ENCODE measurements around the gene CNFN.

The CNFN gene

GRCh38 chr19:42407816-42408175 is 17.7 kb upstream of the CNFN start:
- no peak for DNase-seq
- Histone ChIP-seq H2BK15ac (replicated peaks; ENCODE audit: low read depth) (no peak overlapping the region), H3K4me2 (ENCODE audit: low read length) (no peak overlapping the region), H3K4me3 (ENCODE audit: low read length) (no peak overlapping the region), H4K5ac (ENCODE audit: low read length) (no peak overlapping the region), H4K8ac (ENCODE audit: low read depth, low read length) (no peak overlapping the region), H3K27ac (ENCODE audit: low read depth, low read length) (no peak overlapping the region), H3K9ac (ENCODE audit: low read length) (no peak overlapping the region), H3K79me2 (ENCODE audit: control insufficient read depth, insufficient read depth, low read length) (no peaks in the 10 kb centered on the region), H3K4me1 (ENCODE audit: control insufficient read depth, low read depth, low read length) (no peaks in the 10 kb centered on the region), H3K36me3 (ENCODE audit: control insufficient read depth, insufficient read depth, low read length) (no peaks in the 10 kb centered on the region), H3K56ac (ENCODE audit: low read length) (no peak overlapping the region), H3K23ac (ENCODE audit: low read length) (no peak overlapping the region), H2AK5ac (ENCODE audit: low read length) (no peak overlapping the region), H3K18ac (ENCODE audit: low read length) (no peak overlapping the region), H3K79me1 (ENCODE audit: low read length) (no peaks in the 10 kb centered on the region), H3K27me3 (ENCODE audit: insufficient read depth, low read length, poor library complexity) (no peaks in the 10 kb centered on the region), H3K4ac (ENCODE audit: low read depth, low read length) (no peak overlapping the region), H2BK120ac (ENCODE audit: low read depth, low read length) (no peak overlapping the region), H2BK5ac (ENCODE audit: low read length) (no peak overlapping the region)
- no CpG with 5 or more reads among the region's 10 CpGs for WGBS (ENCODE audit: extremely low coverage, insufficient coverage, low lambda C conversion rate)

DNA sequence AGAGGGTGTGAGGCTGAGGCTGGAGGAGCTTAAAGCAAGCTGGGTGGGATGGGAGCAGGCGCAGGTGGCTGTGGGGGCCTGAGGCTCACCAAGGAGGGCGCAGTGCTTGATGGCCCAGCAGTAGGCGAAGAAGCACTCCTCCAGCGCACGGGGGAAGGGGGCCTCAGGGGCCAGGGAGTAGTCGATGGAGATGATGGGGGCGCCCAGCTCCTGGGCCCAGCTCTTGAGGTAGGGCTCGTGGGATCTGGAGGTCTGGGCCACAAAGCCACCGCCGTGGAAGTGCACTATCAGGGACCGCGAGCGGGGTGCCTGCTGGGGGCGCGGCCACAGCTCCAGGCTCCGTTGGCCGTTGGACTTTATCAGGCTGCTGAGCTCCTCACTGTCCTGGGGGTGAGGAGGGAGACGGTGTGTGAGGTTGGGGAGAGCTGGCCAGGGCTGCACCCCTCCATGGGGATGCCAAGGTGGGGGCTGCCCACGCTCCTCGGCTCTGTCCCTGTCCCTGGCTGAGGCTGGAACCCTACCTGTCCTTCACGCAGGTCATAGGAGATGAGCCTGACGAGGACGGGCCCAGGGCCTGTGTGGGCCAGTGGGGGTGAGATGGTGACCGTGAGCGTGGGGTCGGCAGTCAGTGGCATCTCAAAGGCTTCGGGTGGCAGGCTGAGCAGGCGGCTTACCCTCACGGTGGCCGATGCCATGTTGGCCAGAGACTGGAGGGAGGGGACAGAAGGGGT is 17.2 kb upstream of the CNFN start:
- Histone ChIP-seq H2AK5ac (ENCODE audit: low read length) (no peak overlapping the region), H3K23ac (ENCODE audit: low read length) (no peak overlapping the region), H3K9ac (ENCODE audit: low read length) (no peak overlapping the region), H4K8ac (ENCODE audit: low read depth, low read length) (no peak overlapping the region), H2BK5ac (ENCODE audit: low read length) (no peak overlapping the region), H2BK120ac (ENCODE audit: low read depth, low read length) (no peak overlapping the region), H3K36me3 (ENCODE audit: control insufficient read depth, insufficient read depth, low read length) (no peaks in the 10 kb centered on the region), H3K79me1 (ENCODE audit: low read length) (no peaks in the 10 kb centered on the region), H3K18ac (ENCODE audit: low read length) (no peak overlapping the region), H3K79me2 (ENCODE audit: control insufficient read depth, insufficient read depth, low read length) (no peaks in the 10 kb centered on the region), H3K4ac (ENCODE audit: low read depth, low read length) (no peak overlapping the region), H3K56ac (ENCODE audit: low read length) (no peak overlapping the region), H2BK15ac (replicated peaks; ENCODE audit: low read depth) (no peak overlapping the region), H3K27me3 (ENCODE audit: insufficient read depth, low read length, poor library complexity) (no peaks in the 10 kb centered on the region), H3K4me2 (ENCODE audit: low read length) (no peak overlapping the region), H4K5ac (ENCODE audit: low read length) (no peak overlapping the region), H3K4me3 (ENCODE audit: low read length) (no peak overlapping the region), H3K27ac (ENCODE audit: low read depth, low read length) (no peak overlapping the region), H3K4me1 (ENCODE audit: control insufficient read depth, low read depth, low read length) (peaks cover 2% of the 10 kb centered on the region)
- DNase-seq: no peak
- no CpG with 5 or more reads among the region's 30 CpGs for WGBS (ENCODE audit: extremely low coverage, insufficient coverage, low lambda C conversion rate)

DNA sequence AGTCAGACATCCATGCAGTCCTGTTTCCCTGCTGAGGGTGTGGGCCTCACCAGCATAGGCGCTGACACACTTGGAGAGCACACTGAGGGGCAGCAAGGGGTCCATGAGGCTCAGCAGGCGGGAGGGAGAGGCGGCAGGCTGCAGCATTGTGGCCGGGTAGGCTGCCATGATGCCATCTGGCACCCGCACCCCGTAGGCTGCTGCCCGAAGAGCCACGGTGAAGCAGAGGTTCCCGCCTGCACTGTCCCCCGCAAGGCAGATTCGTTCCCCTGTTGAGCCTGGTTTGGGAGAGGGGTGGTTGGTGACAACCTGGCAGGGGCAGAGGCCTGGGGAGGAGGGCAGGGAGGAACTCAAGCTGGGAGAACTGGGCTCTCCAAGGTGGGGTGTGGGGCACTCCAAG is 16.0 kb upstream of the CNFN start:
- peaks cover 2% of the 10 kb centered on the region for H3K4me1 ChIP-seq (ENCODE audit: control insufficient read depth, low read depth, low read length)
- no peak for DNase-seq
- no peak overlapping the region for H2BK15ac ChIP-seq (replicated peaks; ENCODE audit: low read depth)
- no peaks in the 10 kb centered on the region for H3K79me2 ChIP-seq (ENCODE audit: control insufficient read depth, insufficient read depth, low read length)
- H3K27me3 ChIP-seq (ENCODE audit: insufficient read depth, low read length, poor library complexity): no peaks in the 10 kb centered on the region
- no peak overlapping the region for H3K4me3 ChIP-seq (ENCODE audit: low read length)
- no peak overlapping the region for H3K56ac ChIP-seq (ENCODE audit: low read length)
- no peak overlapping the region for H3K4me2 ChIP-seq (ENCODE audit: low read length)
- H3K79me1 ChIP-seq (ENCODE audit: low read length): no peaks in the 10 kb centered on the region
- H2BK120ac ChIP-seq (ENCODE audit: low read depth, low read length): no peak overlapping the region
- H3K18ac ChIP-seq (ENCODE audit: low read length): no peak overlapping the region
- no peak overlapping the region for H2AK5ac ChIP-seq (ENCODE audit: low read length)
- H4K8ac ChIP-seq (ENCODE audit: low read depth, low read length): no peak overlapping the region
- no peaks in the 10 kb centered on the region for H3K36me3 ChIP-seq (ENCODE audit: control insufficient read depth, insufficient read depth, low read length)
- H4K5ac ChIP-seq (ENCODE audit: low read length): no peak overlapping the region
- no peak overlapping the region for H3K27ac ChIP-seq (ENCODE audit: low read depth, low read length)
- H3K4ac ChIP-seq (ENCODE audit: low read depth, low read length): no peak overlapping the region
- no CpG with 5 or more reads among the region's 11 CpGs for WGBS (ENCODE audit: extremely low coverage, insufficient coverage, low lambda C conversion rate)
- H3K9ac ChIP-seq (ENCODE audit: low read length): no peak overlapping the region
- H2BK5ac ChIP-seq (ENCODE audit: low read length): no peak overlapping the region
- no peak overlapping the region for H3K23ac ChIP-seq (ENCODE audit: low read length)

DNA sequence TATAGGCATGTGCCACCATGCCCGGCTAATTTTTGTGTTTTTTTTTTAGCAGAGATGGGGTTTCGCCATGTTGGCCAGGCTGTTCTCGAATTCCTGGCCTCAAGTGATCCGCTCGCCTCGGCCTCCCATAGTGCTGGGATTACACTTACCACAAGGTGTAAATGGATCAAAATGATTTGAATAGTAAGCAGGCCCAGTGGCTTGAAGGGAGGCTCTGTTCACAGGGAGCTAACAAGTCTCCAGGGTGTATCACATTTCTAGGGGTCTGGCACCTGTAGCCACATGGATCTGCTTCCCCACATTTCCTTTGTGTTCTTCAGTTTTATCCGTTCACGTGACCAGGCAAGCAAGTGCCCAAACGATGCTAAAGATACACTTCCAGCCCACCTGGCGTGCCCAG is 13.5 kb upstream of the CNFN start:
- no peak overlapping the region for H4K8ac ChIP-seq (ENCODE audit: low read depth, low read length)
- H3K4me3 ChIP-seq (ENCODE audit: low read length): no peak overlapping the region
- no peaks in the 10 kb centered on the region for H3K79me2 ChIP-seq (ENCODE audit: control insufficient read depth, insufficient read depth, low read length)
- H3K56ac ChIP-seq (ENCODE audit: low read length): no peak overlapping the region
- no peak overlapping the region for H3K4ac ChIP-seq (ENCODE audit: low read depth, low read length)
- no peak overlapping the region for H3K9ac ChIP-seq (ENCODE audit: low read length)
- H4K5ac ChIP-seq (ENCODE audit: low read length): no peak overlapping the region
- no peaks in the 10 kb centered on the region for H3K27me3 ChIP-seq (ENCODE audit: insufficient read depth, low read length, poor library complexity)
- H3K27ac ChIP-seq (ENCODE audit: low read depth, low read length): no peak overlapping the region
- H3K79me1 ChIP-seq (ENCODE audit: low read length): no peaks in the 10 kb centered on the region
- H3K36me3 ChIP-seq (ENCODE audit: control insufficient read depth, insufficient read depth, low read length): no peaks in the 10 kb centered on the region
- H3K4me2 ChIP-seq (ENCODE audit: low read length): no peak overlapping the region
- no peak overlapping the region for H2BK5ac ChIP-seq (ENCODE audit: low read length)
- H3K18ac ChIP-seq (ENCODE audit: low read length): no peak overlapping the region
- peaks cover 2% of the 10 kb centered on the region for H3K4me1 ChIP-seq (ENCODE audit: control insufficient read depth, low read depth, low read length)
- no peak overlapping the region for H2BK15ac ChIP-seq (replicated peaks; ENCODE audit: low read depth)
- H3K23ac ChIP-seq (ENCODE audit: low read length): no peak overlapping the region
- no peak overlapping the region for H2AK5ac ChIP-seq (ENCODE audit: low read length)
- no CpG with 5 or more reads among the region's 10 CpGs for WGBS (ENCODE audit: extremely low coverage, insufficient coverage, low lambda C conversion rate)
- H2BK120ac ChIP-seq (ENCODE audit: low read depth, low read length): no peak overlapping the region
- DNase-seq: peak; percentile 73

DNA sequence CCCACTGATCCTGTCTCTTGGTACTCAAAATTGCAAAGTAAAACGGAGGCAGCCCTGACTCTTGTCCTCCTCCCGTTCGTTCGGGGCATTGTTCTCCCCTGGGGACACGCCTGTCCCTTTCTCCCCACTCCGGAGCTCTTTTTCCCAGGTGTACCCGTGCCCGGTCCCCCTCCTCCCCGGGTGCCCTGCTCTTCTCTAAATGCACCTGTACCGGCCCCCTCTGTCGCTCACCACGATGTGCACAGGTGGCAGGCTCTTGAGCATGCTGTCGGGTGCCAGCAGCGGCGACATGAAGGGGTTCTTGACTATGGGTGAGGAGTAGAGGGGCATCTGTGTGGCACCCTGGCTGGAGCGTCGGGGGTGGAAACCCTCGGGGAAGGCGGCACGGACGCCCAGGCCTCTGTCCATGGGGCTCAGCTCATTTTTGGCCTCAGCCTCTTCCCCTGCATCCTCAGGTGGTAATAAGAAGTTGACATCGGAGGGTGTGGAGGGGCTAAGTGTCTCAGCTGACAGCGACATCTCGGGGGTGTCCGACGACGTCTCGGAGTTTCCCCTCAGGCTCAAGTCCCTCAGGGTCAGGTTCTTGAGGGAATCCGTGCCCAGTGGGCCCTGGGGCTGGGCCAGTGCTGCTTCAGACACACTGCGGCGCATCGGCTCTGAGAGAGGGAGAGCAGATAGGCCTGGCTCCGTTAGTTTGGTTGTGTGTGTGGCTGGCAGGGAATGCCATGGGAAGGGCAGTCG is 12.4 kb upstream of the CNFN start:
- no peak for DNase-seq
- peak overlapping the region; percentile 96 for H3K56ac ChIP-seq (ENCODE audit: low read length)
- H3K23ac ChIP-seq (ENCODE audit: low read length): peak overlapping the region; percentile 59
- no peak overlapping the region for H2AK5ac ChIP-seq (ENCODE audit: low read length)
- H3K9ac ChIP-seq (ENCODE audit: low read length): peak overlapping the region; percentile 88
- H2BK120ac ChIP-seq (ENCODE audit: low read depth, low read length): no peak overlapping the region
- no peak overlapping the region for H3K4me3 ChIP-seq (ENCODE audit: low read length)
- H3K4ac ChIP-seq (ENCODE audit: low read depth, low read length): no peak overlapping the region
- no peak overlapping the region for H2BK15ac ChIP-seq (replicated peaks; ENCODE audit: low read depth)
- H3K27me3 ChIP-seq (ENCODE audit: insufficient read depth, low read length, poor library complexity): no peaks in the 10 kb centered on the region
- peaks cover 4% of the 10 kb centered on the region for H3K4me1 ChIP-seq (ENCODE audit: control insufficient read depth, low read depth, low read length)
- H2BK5ac ChIP-seq (ENCODE audit: low read length): no peak overlapping the region
- H4K8ac ChIP-seq (ENCODE audit: low read depth, low read length): no peak overlapping the region
- H3K36me3 ChIP-seq (ENCODE audit: control insufficient read depth, insufficient read depth, low read length): no peaks in the 10 kb centered on the region
- no peak overlapping the region for H3K27ac ChIP-seq (ENCODE audit: low read depth, low read length)
- WGBS (ENCODE audit: extremely low coverage, insufficient coverage, low lambda C conversion rate): no CpG with 5 or more reads among the region's 34 CpGs
- no peak overlapping the region for H4K5ac ChIP-seq (ENCODE audit: low read length)
- peak overlapping the region; percentile 90 for H3K4me2 ChIP-seq (ENCODE audit: low read length)
- peaks cover 4% of the 10 kb centered on the region for H3K79me1 ChIP-seq (ENCODE audit: low read length)
- no peak overlapping the region for H3K18ac ChIP-seq (ENCODE audit: low read length)
- H3K79me2 ChIP-seq (ENCODE audit: control insufficient read depth, insufficient read depth, low read length): no peaks in the 10 kb centered on the region
